IMR-90 (cell line): ENCODE measurements around the gene TMTC1. TPM values are rescaled to one million over a fixed set of nuclear protein-coding genes. Genes with fewer than 3 reads are reported as not detected.

Experiments used
- ATAC-seq: fragments of 200-7000 bp; cut with Tn5 transposase; 2 replicates; pipeline ENCODE4 v1.9.1; 2020; ENCODE audit warnings: low read depth, mild to moderate bottlenecking, moderate library complexity
- BruUV-seq: library from RNA; stranded (reverse); fragments of 400-500 nt; replicated peaks from 2 replicates; lab custom pipeline; 2021; lab: Mats Ljungman, UMichigan
- CTCF ChIA-PET: fragments of 300-600 bp; formaldehyde crosslinking; extraction: SDS; loops from one replicate; lab custom pipeline; 2021; ENCODE audit warnings: antibody characterized with exemption; lab: Yijun Ruan, JAX
- POLR2A ChIA-PET: fragments of 300-600 bp; sonication (Branson Sonifier 250); formaldehyde crosslinking; loops from one replicate; lab custom pipeline; 2022; ENCODE audit warnings: antibody characterized with exemption; ENCODE audit not compliant: unreplicated experiment; lab: Charles Lee
- DNase-seq: peaks from one replicate; pipeline ENCODE4 v3.0.0; 2013
- H2AFZ ChIP-seq: replicated peaks from 2 replicates; pipeline ENCODE3; 2013; ENCODE audit warnings: low read length, mild to moderate bottlenecking; ENCODE audit not compliant: poor library complexity
- H2AK5ac ChIP-seq: 2 replicates; pipeline ENCODE4 v1.6.1; 2013; ENCODE audit warnings: low read depth, low read length, inconsistent platforms
- H2AK9ac ChIP-seq: replicated peaks from 2 replicates; pipeline ENCODE3; 2013; ENCODE audit warnings: mild to moderate bottlenecking, low read depth, low read length, moderate library complexity; ENCODE audit not compliant: poor library complexity
- H2BK120ac ChIP-seq: 2 replicates; pipeline ENCODE4 v1.6.1; 2013; ENCODE audit warnings: low read depth, low read length, inconsistent platforms
- H2BK15ac ChIP-seq: 3 replicates; pipeline ENCODE4 v1.6.1; 2013; ENCODE audit warnings: low read depth, low read length, inconsistent platforms
- H2BK20ac ChIP-seq: 2 replicates; pipeline ENCODE4 v1.6.1; 2013; ENCODE audit warnings: low read depth, mild to moderate bottlenecking, inconsistent platforms, low read length, moderate library complexity
- H2BK5ac ChIP-seq: 2 replicates; pipeline ENCODE4 v1.6.1; 2013; ENCODE audit warnings: mild to moderate bottlenecking, low read depth, low read length, inconsistent platforms; ENCODE audit not compliant: poor library complexity, severe bottlenecking
- H3K14ac ChIP-seq: replicated peaks from 2 replicates; pipeline ENCODE4 v1.6.1; 2013; ENCODE audit warnings: low read depth, low read length, inconsistent platforms
- H3K18ac ChIP-seq: 2 replicates; pipeline ENCODE4 v1.6.1; 2013; ENCODE audit warnings: low read depth, low read length, control low read depth
- H3K23ac ChIP-seq: 2 replicates; pipeline ENCODE4 v1.6.1; 2013; ENCODE audit warnings: low read depth, low read length, inconsistent platforms
- H3K27ac ChIP-seq: 2 replicates; pipeline ENCODE4 v1.5.1; 2013; ENCODE audit warnings: mild to moderate bottlenecking, control low read depth, low read length; ENCODE audit not compliant: insufficient read depth
- H3K27me3 ChIP-seq: 2 replicates; pipeline ENCODE4 v1.6.1; 2013; ENCODE audit warnings: low read length; ENCODE audit not compliant: control insufficient read depth, insufficient read depth
- H3K36me3 ChIP-seq: 2 replicates; pipeline ENCODE4 v1.6.1; 2013; ENCODE audit warnings: low read length, mixed read lengths; ENCODE audit not compliant: control insufficient read depth, insufficient read depth
- H3K4ac ChIP-seq: 2 replicates; pipeline ENCODE4 v1.6.1; 2013; ENCODE audit warnings: low read depth, low read length, inconsistent platforms
- H3K4me1 ChIP-seq: 2 replicates; pipeline ENCODE4 v1.6.1; 2013; ENCODE audit warnings: low read length, mixed read lengths; ENCODE audit not compliant: control insufficient read depth, insufficient read depth
- H3K4me2 ChIP-seq: 2 replicates; pipeline ENCODE4 v1.6.1; 2013; ENCODE audit warnings: low read depth, mild to moderate bottlenecking, control low read depth, low read length, moderate library complexity
- H3K4me3 ChIP-seq: 2 replicates; pipeline ENCODE4 v1.5.1; 2013; ENCODE audit warnings: low read depth, mild to moderate bottlenecking, control low read depth, low read length, moderate library complexity; ENCODE audit not compliant: insufficient read depth
- H3K56ac ChIP-seq: 2 replicates; pipeline ENCODE4 v1.6.1; 2013; ENCODE audit warnings: low read length, inconsistent platforms; ENCODE audit not compliant: insufficient read depth; ENCODE audit errors: extremely low read depth
- H3K79me1 ChIP-seq, 2 experiments: 2 replicates each; pipeline ENCODE4 v1.6.1; 2013; ENCODE audit warnings: low read length in 2 of 2, inconsistent platforms in 1 of 2, low read depth in 1 of 2
- H3K9ac ChIP-seq: 2 replicates; pipeline ENCODE4 v1.6.1; 2013; ENCODE audit warnings: low read depth, low read length, control low read depth
- H3K9me1 ChIP-seq: 2 replicates; pipeline ENCODE4 v1.6.1; 2013; ENCODE audit warnings: low read length, inconsistent platforms; ENCODE audit not compliant: insufficient read depth
- H3K9me3 ChIP-seq: 2 replicates; pipeline ENCODE4 v1.6.1; 2013; ENCODE audit warnings: low read length; ENCODE audit not compliant: control insufficient read depth, insufficient read depth
- H4K20me1 ChIP-seq: 2 replicates; pipeline ENCODE4 v1.6.1; 2013; ENCODE audit warnings: low read length, inconsistent platforms; ENCODE audit not compliant: insufficient read depth
- H4K5ac ChIP-seq: 2 replicates; pipeline ENCODE4 v1.6.1; 2013; ENCODE audit warnings: mild to moderate bottlenecking, low read depth, low read length, control low read depth
- H4K8ac ChIP-seq, 2 experiments: 2 replicates each; pipeline ENCODE4 v1.6.1; 2013; ENCODE audit warnings: low read depth in 2 of 2, low read length in 2 of 2, control low read depth in 1 of 2, inconsistent platforms in 1 of 2
- H4K91ac ChIP-seq: 2 replicates; pipeline ENCODE4 v1.6.1; 2013; ENCODE audit warnings: low read depth, low read length, inconsistent platforms; ENCODE audit not compliant: insufficient read depth
- CHD1 ChIP-seq: IDR thresholded peaks from 2 replicates; pipeline ENCODE4 v1.6.1; 2012; ENCODE audit warnings: low read depth, low read length, improper control_type of control experiment
- WGBS, 2 experiments: methylation state at CpG; one replicate each; pipeline versions ENCODE4 v1.1.5 to v1.1.7; 2013; ENCODE audit warnings: missing lambda C conversion rate in 2 of 2; ENCODE audit not compliant: insufficient read length in 1 of 2; ENCODE audit errors: extremely low coverage in 2 of 2; 5-methylcytosine and 5-hydroxymethylcytosine counted together
- dilution Hi-C: fragments of 300-500 bp; cut with HindIII; formaldehyde crosslinking; loops from one replicate; pipeline ENCODE4 v1.14.3; 2018; ENCODE audit warnings: low sequenced_read_pairs; ENCODE audit not compliant: unreplicated experiment
- in situ Hi-C: fragments of 300-500 bp; cut with MboI; formaldehyde crosslinking; loops from 3 replicates; pipeline ENCODE4 v1.14.3; 2019; ENCODE audit warnings: low sequenced_read_pairs, inconsistent platforms, mixed read lengths
- intact Hi-C: fragments of 100-400 bp; cut with micrococcal nuclease; formaldehyde crosslinking; loops from 2 replicates; pipeline ENCODE4 v1.10.0; 2022
- polyA plus RNA-seq, 3 experiments: library from polyadenylated mRNA; depleted of rRNA; stranded (reverse); fragments of >200 nt; gene quantifications; 2 replicates each; pipeline ENCODE4 v1.2.3, GENCODE V29; 2012; ENCODE audit warnings: low replicate concordance in 1 of 3
- total RNA-seq: library from RNA; depleted of rRNA; stranded (reverse); fragments of >200 nt; gene quantifications from 2 replicates; pipeline ENCODE4 v1.2.3, GENCODE V29; 2012
- TF ChIP-seq, protein P1 (sequence below): conservative IDR thresholded peaks from 2 replicates; pipeline ENCODE4 v1.5.1; 2012; ENCODE audit warnings: mild to moderate bottlenecking, low read depth, low read length, improper control_type of control experiment
- TF ChIP-seq, protein P2 (sequence below): fragments of 150-350 bp; IDR thresholded peaks from 2 replicates; pipeline ENCODE4 v1.6.1; 2016; ENCODE audit warnings: low read depth, mild to moderate bottlenecking, low read length, moderate library complexity, borderline replicate concordance

TMTC1 gene
- total and polyA plus RNA-seq, 2 of the 4 experiments (the other 2 are of a cell fraction) = 12.5 to 36.4 TPM

DNA sequence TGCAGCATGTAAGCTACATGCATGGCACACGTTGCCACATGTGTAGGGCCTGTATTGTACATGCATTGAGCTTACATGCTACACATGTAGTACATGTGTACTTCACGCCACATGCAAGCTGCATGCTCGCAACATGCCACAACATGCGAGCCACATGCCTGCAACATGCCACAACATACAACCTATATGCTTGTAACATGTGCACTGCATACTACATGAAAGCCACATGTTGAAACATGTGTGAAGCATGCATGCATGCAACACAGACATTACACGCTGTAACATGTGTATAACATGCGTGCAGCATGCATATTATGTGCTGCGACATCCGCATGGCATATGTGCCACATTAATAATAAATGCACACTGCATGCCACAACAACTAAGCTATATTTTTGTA, 9.1 kb upstream of the TMTC1 start:
- H4K91ac ChIP-seq = no peak overlapping the region
- H3K79me1 ChIP-seq = 0 out of 4 replicates have a peak, but pooled peaks cover 0 to 3% of the 10 kb centered on the region in 2 experiments
- H2AK5ac ChIP-seq = no peak overlapping the region
- H3K9me1 ChIP-seq = peaks cover 30% of the 10 kb centered on the region
- H3K56ac ChIP-seq = no peak overlapping the region
- peaks cover 8% of the 10 kb centered on the region; the same call in 1 of the 2 replicates for H4K20me1 ChIP-seq
- CTCF ChIA-PET = no interaction called here
- no peak overlapping the region for H3K4me2 ChIP-seq
- TF ChIP-seq, protein P1, sequence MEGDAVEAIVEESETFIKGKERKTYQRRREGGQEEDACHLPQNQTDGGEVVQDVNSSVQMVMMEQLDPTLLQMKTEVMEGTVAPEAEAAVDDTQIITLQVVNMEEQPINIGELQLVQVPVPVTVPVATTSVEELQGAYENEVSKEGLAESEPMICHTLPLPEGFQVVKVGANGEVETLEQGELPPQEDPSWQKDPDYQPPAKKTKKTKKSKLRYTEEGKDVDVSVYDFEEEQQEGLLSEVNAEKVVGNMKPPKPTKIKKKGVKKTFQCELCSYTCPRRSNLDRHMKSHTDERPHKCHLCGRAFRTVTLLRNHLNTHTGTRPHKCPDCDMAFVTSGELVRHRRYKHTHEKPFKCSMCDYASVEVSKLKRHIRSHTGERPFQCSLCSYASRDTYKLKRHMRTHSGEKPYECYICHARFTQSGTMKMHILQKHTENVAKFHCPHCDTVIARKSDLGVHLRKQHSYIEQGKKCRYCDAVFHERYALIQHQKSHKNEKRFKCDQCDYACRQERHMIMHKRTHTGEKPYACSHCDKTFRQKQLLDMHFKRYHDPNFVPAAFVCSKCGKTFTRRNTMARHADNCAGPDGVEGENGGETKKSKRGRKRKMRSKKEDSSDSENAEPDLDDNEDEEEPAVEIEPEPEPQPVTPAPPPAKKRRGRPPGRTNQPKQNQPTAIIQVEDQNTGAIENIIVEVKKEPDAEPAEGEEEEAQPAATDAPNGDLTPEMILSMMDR = no peak
- no peak for TF ChIP-seq CHD1
- TF ChIP-seq, protein P2, sequence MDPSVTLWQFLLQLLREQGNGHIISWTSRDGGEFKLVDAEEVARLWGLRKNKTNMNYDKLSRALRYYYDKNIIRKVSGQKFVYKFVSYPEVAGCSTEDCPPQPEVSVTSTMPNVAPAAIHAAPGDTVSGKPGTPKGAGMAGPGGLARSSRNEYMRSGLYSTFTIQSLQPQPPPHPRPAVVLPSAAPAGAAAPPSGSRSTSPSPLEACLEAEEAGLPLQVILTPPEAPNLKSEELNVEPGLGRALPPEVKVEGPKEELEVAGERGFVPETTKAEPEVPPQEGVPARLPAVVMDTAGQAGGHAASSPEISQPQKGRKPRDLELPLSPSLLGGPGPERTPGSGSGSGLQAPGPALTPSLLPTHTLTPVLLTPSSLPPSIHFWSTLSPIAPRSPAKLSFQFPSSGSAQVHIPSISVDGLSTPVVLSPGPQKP = no peak
- no peaks in the 10 kb centered on the region for H3K9me3 ChIP-seq
- H2BK15ac ChIP-seq = no peak overlapping the region
- H2BK120ac ChIP-seq = no peak overlapping the region
- H3K4me3 ChIP-seq = no peak overlapping the region
- ATAC-seq = no peak
- H3K9ac ChIP-seq = no peak overlapping the region
- H3K4me1 ChIP-seq = peaks cover 4% of the 10 kb centered on the region
- no peak overlapping the region for H4K5ac ChIP-seq
- peaks cover 19% of the 10 kb centered on the region for H3K27me3 ChIP-seq
- H3K23ac ChIP-seq = no peak overlapping the region
- H3K4ac ChIP-seq = no peak overlapping the region
- H2BK20ac ChIP-seq = no peak overlapping the region
- BruUV-seq = no TSS peak
- no peak for DNase-seq
- H3K27ac ChIP-seq = no peak overlapping the region
- WGBS, 2 experiments = 81% methylated on average over 6 of the region's 8 CpGs; no CpG with 5 or more reads in 1 of the 2 experiments
- no peak overlapping the region for H3K18ac ChIP-seq
- dilution Hi-C loops = no loop called here
- no peak overlapping the region for H2BK5ac ChIP-seq
- no peak overlapping the region for H2AK9ac ChIP-seq
- intact Hi-C loops = no loop called here
- POLR2A ChIA-PET = no interaction called here
- no peak overlapping the region for H2AFZ ChIP-seq
- no peak overlapping the region for H4K8ac ChIP-seq
- H3K36me3 ChIP-seq = no peaks in the 10 kb centered on the region
- in situ Hi-C loops = no loop called here
- H3K14ac ChIP-seq = no peak overlapping the region
